ENCODE data around the gene KRTAP5-5. TPM values are rescaled to one million over a fixed set of nuclear protein-coding genes. Genes with fewer than 3 reads are reported as not detected.

Gene KRTAP5-5
- total RNA-seq, 1 experiment from 2014 or later = not detected

GRCh38 chr11:1670905-1671371 lies 41.4 kb downstream of the KRTAP5-5 start:
- H3K27me3 ChIP-seq (ENCODE audit: insufficient read depth, low read length) = no peaks in the 10 kb centered on the region
- no peak overlapping the region for H4K5ac ChIP-seq (ENCODE audit: insufficient read length, low read depth, low read length)
- H3K4ac ChIP-seq (ENCODE audit: low read depth, low read length) = no peak overlapping the region; the same call in 1 of the 2 replicates
- H4K8ac ChIP-seq (replicated peaks; ENCODE audit: insufficient read length, low read depth, low read length) = no peak overlapping the region
- H3K9ac ChIP-seq (ENCODE audit: extremely low read depth, insufficient read length, low read length) = no peak overlapping the region
- no peak overlapping the region for H4K91ac ChIP-seq (ENCODE audit: insufficient read length, low read depth, low read length)
- no peak overlapping the region for H2BK15ac ChIP-seq (ENCODE audit: low read depth, low read length)
- no peaks in the 10 kb centered on the region for H3K4me1 ChIP-seq (ENCODE audit: insufficient read depth, low read length)
- no peak overlapping the region; the same call in 1 of the 2 replicates for H3K14ac ChIP-seq (ENCODE audit: insufficient read depth, low read length)
- H3K9me3 ChIP-seq (ENCODE audit: control insufficient read depth, low read depth, low read length) = no peaks in the 10 kb centered on the region
- no peaks in the 10 kb centered on the region for H3K79me2 ChIP-seq (ENCODE audit: insufficient read depth, low read length)
- H2BK120ac ChIP-seq (ENCODE audit: low read depth, low read length, poor library complexity, severe bottlenecking) = no peak overlapping the region
- H2BK20ac ChIP-seq (ENCODE audit: low read depth, low read length, poor library complexity, severe bottlenecking) = no peak overlapping the region
- Mint-ChIP-seq H3K27ac (no peak overlapping the region; a peak in 1 of 7 replicates), H3K4me3 (no peak overlapping the region), H3K9me3 (no peaks in the 10 kb centered on the region), H3K27me3 (ENCODE audit: low read depth) (peaks cover 73% of the 10 kb centered on the region), H3K4me1 (peaks cover 0 to 8% of the 10 kb centered on the region in 2 experiments; a peak in 2 of 4 replicates), H3K36me3 (ENCODE audit: insufficient read depth in 1 of 3, low read depth in 3 of 3) (no peaks in the 10 kb centered on the region)
- H3K23ac ChIP-seq (ENCODE audit: insufficient read length, low read depth, low read length) = no peak overlapping the region
- no peaks in the 10 kb centered on the region for H4K20me1 ChIP-seq (ENCODE audit: control insufficient read depth, insufficient read depth, insufficient read length)
- no peak for TF ChIP-seq CTCF (conservative IDR thresholded peaks at IDR 0.05)
- no peaks in the 10 kb centered on the region for H3K23me2 ChIP-seq (ENCODE audit: insufficient read length, low read depth, low read length, poor library complexity, severe bottlenecking)
- no peak overlapping the region for H2BK5ac ChIP-seq (ENCODE audit: insufficient read length, low read length)
- no peak overlapping the region for H2BK12ac ChIP-seq (ENCODE audit: insufficient read length, low read depth, low read length)
- H3K18ac ChIP-seq (ENCODE audit: insufficient read length, low read depth, low read length) = no peak overlapping the region
- H3T11ph ChIP-seq (ENCODE audit: low read length) = no peak overlapping the region
- H3K79me1 ChIP-seq (ENCODE audit: insufficient read depth, low read depth, low read length, poor library complexity, severe bottlenecking) = no peaks in the 10 kb centered on the region
- no peak overlapping the region for H3K27ac ChIP-seq (ENCODE audit: insufficient read length, low read depth, low read length)
- no peak for DNase-seq
- no peak overlapping the region for H2AFZ ChIP-seq (ENCODE audit: low read length)
- no peak overlapping the region for H2AK5ac ChIP-seq (ENCODE audit: insufficient read length, low read length)
- no peak overlapping the region for H3K4me2 ChIP-seq (ENCODE audit: insufficient read depth, insufficient read length, low read length)
- H3K56ac ChIP-seq (ENCODE audit: insufficient read length, low read depth, low read length) = no peak overlapping the region
- WGBS (ENCODE audit: extremely low coverage, insufficient read length, low lambda C conversion rate) = no CpG with 5 or more reads among the region's 11 CpGs
